ENCODE results near the gene CELF4.

Gene CELF4

DNA sequence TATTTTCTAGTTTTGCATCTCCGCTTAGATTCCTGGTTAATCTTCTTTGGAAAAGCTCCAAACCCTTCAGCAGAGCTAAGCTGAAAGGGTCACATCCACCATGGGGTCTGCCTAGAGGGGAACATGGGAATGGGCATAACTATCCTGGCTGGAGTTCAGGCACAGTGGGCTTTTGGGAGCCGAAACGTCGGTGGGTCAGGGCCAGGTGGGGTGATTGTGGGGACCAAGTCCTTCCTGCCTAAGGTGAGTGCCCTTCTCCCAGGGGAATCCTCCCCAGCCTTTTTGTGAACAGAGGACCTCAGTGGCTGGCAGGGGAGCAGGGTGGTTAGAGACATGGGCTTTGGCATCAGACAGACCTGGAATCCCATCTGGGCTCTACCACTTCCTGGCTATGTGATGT, 60.3 kb downstream of the CELF4 start:
- no peaks in the 10 kb centered on the region for H3K36me3 ChIP-seq (ENCODE audit: control insufficient read depth in 5 of 5, insufficient read depth in 5 of 5, low read length in 5 of 5)
- H3K4me1 ChIP-seq (ENCODE audit: control insufficient read depth in 5 of 5, insufficient read depth in 5 of 5, low read length in 5 of 5) = no peaks in the 10 kb centered on the region
- no peak overlapping the region for H3K4me3 ChIP-seq (ENCODE audit: low read depth in 1 of 5, low read length in 5 of 5)
- no peak overlapping the region for H3K9ac ChIP-seq (ENCODE audit: low read length in 5 of 5)
- H3K27me3 ChIP-seq (ENCODE audit: control insufficient read depth in 5 of 5, insufficient read depth in 4 of 5, low read length in 5 of 5) = peaks cover 0 to 10% (median 5%) of the 10 kb centered on the region in 5 donors
- peaks cover 6 to 20% (median 15%) of the 10 kb centered on the region in 5 donors for H3K9me3 ChIP-seq (ENCODE audit: control insufficient read depth in 5 of 5, low read length in 5 of 5)
- H3K27ac ChIP-seq (ENCODE audit: low read depth, low read length) = no peak overlapping the region

- Histone ChIP-seq H3K36me3 (ENCODE audit: control insufficient read depth in 5 of 5, insufficient read depth in 5 of 5, low read length in 5 of 5) (no peaks in the 10 kb centered on the region), H3K27ac (ENCODE audit: low read depth, low read length) (no peak overlapping the region), H3K9me3 (ENCODE audit: control insufficient read depth in 5 of 5, low read length in 5 of 5) (no peaks in the 10 kb centered on the region), H3K27me3 (ENCODE audit: control insufficient read depth in 5 of 5, insufficient read depth in 4 of 5, low read length in 5 of 5) (peaks cover 0 to 16% (median 15%) of the 10 kb centered on the region in 5 donors), H3K9ac (ENCODE audit: low read length in 5 of 5) (no peak overlapping the region), H3K4me3 (ENCODE audit: low read depth in 1 of 5, low read length in 5 of 5) (no peak overlapping the region), H3K4me1 (ENCODE audit: control insufficient read depth in 5 of 5, insufficient read depth in 5 of 5, low read length in 5 of 5) (no peaks in the 10 kb centered on the region)
Measured at GRCh38 chr18:37502601-37503000, 63.0 kb downstream of the CELF4 start.

GRCh38 chr18:37502036-37502435, 63.6 kb downstream of the CELF4 start:
- H3K4me1 ChIP-seq (ENCODE audit: control insufficient read depth in 5 of 5, insufficient read depth in 5 of 5, low read length in 5 of 5) = no peaks in the 10 kb centered on the region
- no peak overlapping the region for H3K9ac ChIP-seq (ENCODE audit: low read length in 5 of 5)
- peaks cover 0 to 16% (median 15%) of the 10 kb centered on the region in 5 donors for H3K27me3 ChIP-seq (ENCODE audit: control insufficient read depth in 5 of 5, insufficient read depth in 4 of 5, low read length in 5 of 5)
- H3K9me3 ChIP-seq (ENCODE audit: control insufficient read depth in 5 of 5, low read length in 5 of 5) = no peaks in the 10 kb centered on the region
- no peak overlapping the region for H3K27ac ChIP-seq (ENCODE audit: low read depth, low read length)
- no peak overlapping the region for H3K4me3 ChIP-seq (ENCODE audit: low read depth in 1 of 5, low read length in 5 of 5)
- no peaks in the 10 kb centered on the region for H3K36me3 ChIP-seq (ENCODE audit: control insufficient read depth in 5 of 5, insufficient read depth in 5 of 5, low read length in 5 of 5)

DNA sequence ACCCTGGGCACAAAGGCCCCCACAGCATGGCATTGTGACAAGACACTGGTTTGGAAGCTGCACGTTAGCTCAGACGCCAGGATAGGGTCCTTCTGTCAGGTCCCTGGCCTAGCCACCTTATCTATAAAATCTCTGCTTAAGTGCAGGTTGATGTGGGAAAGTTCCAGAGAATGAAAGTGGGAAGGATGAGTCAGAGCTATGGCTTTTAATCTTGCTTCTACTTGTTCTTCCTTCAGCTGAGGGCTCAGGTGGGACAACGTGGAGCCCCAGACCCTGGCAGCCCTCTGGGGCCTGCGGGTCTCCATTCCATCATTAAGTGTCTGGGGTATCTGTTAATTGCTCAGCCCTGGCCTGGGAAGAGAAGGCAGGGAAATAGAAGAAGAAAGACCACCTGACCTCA, 64.5 kb downstream of the CELF4 start:
- no peak overlapping the region for H3K4me3 ChIP-seq (ENCODE audit: low read depth in 1 of 5, low read length in 5 of 5)
- H3K9ac ChIP-seq (ENCODE audit: low read length in 5 of 5) = no peak overlapping the region
- H3K4me1 ChIP-seq (ENCODE audit: control insufficient read depth in 5 of 5, insufficient read depth in 5 of 5, low read length in 5 of 5) = no peaks in the 10 kb centered on the region
- H3K9me3 ChIP-seq (ENCODE audit: control insufficient read depth in 5 of 5, low read length in 5 of 5) = no peaks in the 10 kb centered on the region
- peaks cover 0 to 16% (median 15%) of the 10 kb centered on the region in 5 donors for H3K27me3 ChIP-seq (ENCODE audit: control insufficient read depth in 5 of 5, insufficient read depth in 4 of 5, low read length in 5 of 5)
- no peak overlapping the region for H3K27ac ChIP-seq (ENCODE audit: low read depth, low read length)
- H3K36me3 ChIP-seq (ENCODE audit: control insufficient read depth in 5 of 5, insufficient read depth in 5 of 5, low read length in 5 of 5) = no peaks in the 10 kb centered on the region

- Histone ChIP-seq H3K9me3 (ENCODE audit: control insufficient read depth in 5 of 5, low read length in 5 of 5) (no peaks in the 10 kb centered on the region), H3K27me3 (ENCODE audit: control insufficient read depth in 5 of 5, insufficient read depth in 4 of 5, low read length in 5 of 5) (peaks cover 0 to 16% (median 15%) of the 10 kb centered on the region in 5 donors), H3K9ac (ENCODE audit: low read length in 5 of 5) (no peak overlapping the region), H3K36me3 (ENCODE audit: control insufficient read depth in 5 of 5, insufficient read depth in 5 of 5, low read length in 5 of 5) (no peaks in the 10 kb centered on the region), H3K4me1 (ENCODE audit: control insufficient read depth in 5 of 5, insufficient read depth in 5 of 5, low read length in 5 of 5) (no peaks in the 10 kb centered on the region), H3K4me3 (ENCODE audit: low read depth in 1 of 5, low read length in 5 of 5) (no peak overlapping the region), H3K27ac (ENCODE audit: low read depth, low read length) (no peak overlapping the region)
Measured at GRCh38 chr18:37499913-37500312, 65.7 kb downstream of the CELF4 start.

GRCh38 chr18:37499044-37499443, 66.6 kb downstream of the CELF4 start:
- Histone ChIP-seq H3K27me3 (ENCODE audit: control insufficient read depth in 5 of 5, insufficient read depth in 4 of 5, low read length in 5 of 5) (peaks cover 0 to 24% (median 15%) of the 10 kb centered on the region in 5 donors), H3K27ac (ENCODE audit: low read depth, low read length) (no peak overlapping the region), H3K9ac (ENCODE audit: low read length in 5 of 5) (no peak overlapping the region)

DNA sequence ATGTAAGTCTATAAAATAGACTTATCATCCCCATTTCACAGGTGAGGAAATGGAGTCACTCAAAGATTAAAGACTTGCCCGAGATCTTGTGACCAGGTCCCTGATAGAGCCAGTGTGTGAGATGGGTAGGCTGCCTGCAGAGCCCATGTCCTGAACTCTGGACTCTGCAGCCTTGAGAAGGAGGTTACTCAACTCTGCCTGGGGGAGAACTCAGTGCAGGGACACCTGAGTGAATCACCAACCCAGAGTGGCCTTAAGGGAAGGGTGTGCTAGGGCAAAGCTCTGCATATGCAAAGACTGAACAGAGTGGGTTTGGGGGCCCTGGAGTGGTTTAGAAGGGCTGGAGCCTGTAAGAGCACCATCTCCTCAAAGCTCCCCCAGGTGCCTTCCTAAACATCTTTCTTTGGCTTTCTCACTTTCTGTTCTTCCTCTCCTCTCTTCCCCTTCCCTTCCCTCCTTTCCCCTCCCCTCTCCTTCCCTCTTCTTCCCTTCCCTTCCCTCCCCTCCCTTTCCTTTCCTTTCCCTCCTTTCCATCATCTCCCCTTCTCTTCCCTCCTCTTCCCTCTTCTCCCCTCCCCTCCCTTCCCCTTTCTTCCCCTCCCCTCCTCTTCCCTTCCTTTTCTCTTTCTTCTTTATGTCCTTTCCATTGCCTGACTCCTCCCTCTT, 67.6 kb downstream of the CELF4 start:
- no peaks in the 10 kb centered on the region for H3K9me3 ChIP-seq (ENCODE audit: control insufficient read depth in 5 of 5, low read length in 5 of 5)
- H3K27ac ChIP-seq (ENCODE audit: low read depth, low read length) = no peak overlapping the region
- no peaks in the 10 kb centered on the region for H3K36me3 ChIP-seq (ENCODE audit: control insufficient read depth in 5 of 5, insufficient read depth in 5 of 5, low read length in 5 of 5)
- H3K4me3 ChIP-seq (ENCODE audit: low read depth in 1 of 5, low read length in 5 of 5) = no peak overlapping the region
- no peak overlapping the region for H3K9ac ChIP-seq (ENCODE audit: low read length in 5 of 5)
- H3K4me1 ChIP-seq (ENCODE audit: control insufficient read depth in 5 of 5, insufficient read depth in 5 of 5, low read length in 5 of 5) = no peaks in the 10 kb centered on the region
- peaks cover 0 to 25% (median 15%) of the 10 kb centered on the region in 5 donors for H3K27me3 ChIP-seq (ENCODE audit: control insufficient read depth in 5 of 5, insufficient read depth in 4 of 5, low read length in 5 of 5)

More at GRCh38 chr18:37499044-37499443, 66.6 kb downstream of the CELF4 start:
- H3K4me3 ChIP-seq (ENCODE audit: low read depth in 1 of 5, low read length in 5 of 5) = no peak overlapping the region
- H3K9me3 ChIP-seq (ENCODE audit: control insufficient read depth in 5 of 5, low read length in 5 of 5) = no peaks in the 10 kb centered on the region
- no peaks in the 10 kb centered on the region for H3K36me3 ChIP-seq (ENCODE audit: control insufficient read depth in 5 of 5, insufficient read depth in 5 of 5, low read length in 5 of 5)
- H3K4me1 ChIP-seq (ENCODE audit: control insufficient read depth in 5 of 5, insufficient read depth in 5 of 5, low read length in 5 of 5) = no peaks in the 10 kb centered on the region

DNA sequence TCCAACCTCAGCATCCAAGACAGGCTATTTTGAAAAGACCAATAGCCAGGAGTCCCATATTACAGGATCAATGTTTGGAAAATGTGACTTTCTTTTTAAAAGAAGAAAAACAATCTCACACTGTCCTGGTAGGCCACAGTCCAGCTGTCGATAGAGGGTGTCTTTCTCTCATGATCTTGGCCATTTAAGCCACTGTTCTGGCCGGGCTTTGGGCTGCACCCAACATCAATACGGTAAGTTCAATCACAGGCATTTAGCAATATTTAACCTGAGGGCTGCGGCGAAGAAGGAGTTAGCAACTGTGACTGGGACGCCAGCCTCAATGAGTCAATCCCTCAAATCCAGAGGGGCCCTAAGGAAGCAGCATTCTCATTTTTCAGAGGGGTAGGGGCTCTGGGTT, 69.0 kb downstream of the CELF4 start:
- peaks cover 0 to 26% (median 12%) of the 10 kb centered on the region in 5 donors for H3K27me3 ChIP-seq (ENCODE audit: control insufficient read depth in 5 of 5, insufficient read depth in 4 of 5, low read length in 5 of 5)
- H3K4me1 ChIP-seq (ENCODE audit: control insufficient read depth in 5 of 5, insufficient read depth in 5 of 5, low read length in 5 of 5) = no peaks in the 10 kb centered on the region
- H3K9ac ChIP-seq (ENCODE audit: low read length in 5 of 5) = no peak overlapping the region
- H3K27ac ChIP-seq (ENCODE audit: low read depth, low read length) = no peak overlapping the region
- no peaks in the 10 kb centered on the region for H3K9me3 ChIP-seq (ENCODE audit: control insufficient read depth in 5 of 5, low read length in 5 of 5)
- no peaks in the 10 kb centered on the region for H3K36me3 ChIP-seq (ENCODE audit: control insufficient read depth in 5 of 5, insufficient read depth in 5 of 5, low read length in 5 of 5)
- H3K4me3 ChIP-seq (ENCODE audit: low read depth in 1 of 5, low read length in 5 of 5) = no peak overlapping the region

DNA sequence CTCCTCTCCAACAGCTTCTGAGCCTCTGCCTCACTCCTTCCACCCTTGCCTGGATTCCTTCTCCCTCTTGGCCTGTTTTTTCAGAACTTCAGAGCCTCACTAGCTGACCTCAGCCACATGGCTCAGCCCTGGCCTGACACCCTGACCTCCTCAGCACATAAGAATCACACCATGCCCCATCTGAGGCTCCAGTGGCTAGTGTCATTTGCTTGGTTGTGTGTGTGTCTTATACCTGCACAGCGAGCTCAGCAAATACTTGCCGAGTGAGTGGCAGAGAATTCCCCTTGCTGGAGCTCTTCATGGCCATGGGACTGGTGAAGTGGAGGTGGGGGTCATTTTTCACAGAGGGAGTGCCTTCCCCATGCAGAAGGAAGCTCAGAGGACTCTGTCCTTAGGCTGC, 70.2 kb downstream of the CELF4 start:
- H3K9me3 ChIP-seq (ENCODE audit: control insufficient read depth in 5 of 5, low read length in 5 of 5) = no peaks in the 10 kb centered on the region
- peaks cover 5 to 27% (median 9%) of the 10 kb centered on the region in 5 donors for H3K27me3 ChIP-seq (ENCODE audit: control insufficient read depth in 5 of 5, insufficient read depth in 4 of 5, low read length in 5 of 5)
- H3K4me3 ChIP-seq (ENCODE audit: low read depth in 1 of 5, low read length in 5 of 5) = no peak overlapping the region
- H3K9ac ChIP-seq (ENCODE audit: low read length in 5 of 5) = no peak overlapping the region
- H3K36me3 ChIP-seq (ENCODE audit: control insufficient read depth in 5 of 5, insufficient read depth in 5 of 5, low read length in 5 of 5) = no peaks in the 10 kb centered on the region
- H3K27ac ChIP-seq (ENCODE audit: low read depth, low read length) = no peak overlapping the region
- H3K4me1 ChIP-seq (ENCODE audit: control insufficient read depth in 5 of 5, insufficient read depth in 5 of 5, low read length in 5 of 5) = no peaks in the 10 kb centered on the region

DNA sequence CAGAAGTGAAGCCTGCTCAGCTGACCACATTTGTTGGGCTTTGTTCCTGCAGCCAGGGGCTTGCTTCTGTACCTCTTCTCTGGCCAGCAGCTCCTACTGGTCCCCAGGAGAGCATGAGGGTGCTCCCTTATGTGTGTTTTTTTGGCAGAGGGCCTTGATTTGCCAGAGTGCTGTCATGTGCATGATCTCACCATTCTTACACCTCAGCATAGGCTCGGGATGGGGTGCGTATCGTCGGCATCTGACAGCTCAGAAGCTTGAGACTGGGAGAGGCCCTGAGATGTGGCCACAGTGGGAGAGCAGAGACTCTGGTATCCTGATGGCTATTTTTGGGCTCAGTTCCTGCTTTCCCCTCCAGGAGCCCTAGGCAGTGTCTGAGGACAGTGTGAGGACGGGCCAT, 71.2 kb downstream of the CELF4 start:
- Histone ChIP-seq H3K36me3 (ENCODE audit: control insufficient read depth in 5 of 5, insufficient read depth in 5 of 5, low read length in 5 of 5) (no peaks in the 10 kb centered on the region), H3K27me3 (ENCODE audit: control insufficient read depth in 5 of 5, insufficient read depth in 4 of 5, low read length in 5 of 5) (peaks cover 7 to 29% (median 17%) of the 10 kb centered on the region in 5 donors), H3K4me1 (ENCODE audit: control insufficient read depth in 5 of 5, insufficient read depth in 5 of 5, low read length in 5 of 5) (no peaks in the 10 kb centered on the region), H3K9ac (ENCODE audit: low read length in 5 of 5) (no peak overlapping the region), H3K27ac (ENCODE audit: low read depth, low read length) (no peak overlapping the region), H3K4me3 (ENCODE audit: low read depth in 1 of 5, low read length in 5 of 5) (no peak overlapping the region), H3K9me3 (ENCODE audit: control insufficient read depth in 5 of 5, low read length in 5 of 5) (no peaks in the 10 kb centered on the region)

All from subcutaneous abdominal adipose tissue (tissue), 5 donors.